GM23338 (cell line): ENCODE measurements around the gene SLC13A3. TPM values are rescaled to one million over a fixed set of nuclear protein-coding genes. Genes with fewer than 3 reads are reported as not detected.

Experiments used
- ATAC-seq: fragments of 200-7000 bp; cut with Tn5 transposase; 3 replicates; pipeline ENCODE4 v1.9.1; 2020
- DNase-seq: peaks from one replicate; pipeline ENCODE4 v3.0.0-alpha.2; 2015; ENCODE audit warnings: low spot score
- H2AFZ ChIP-seq: fragments of 200-600 bp; sonication (generic); 2 replicates; pipeline ENCODE4 v1.8.0; 2016; ENCODE audit warnings: antibody characterized with exemption, mild to moderate bottlenecking, moderate library complexity
- H3F3A ChIP-seq: fragments of 200-600 bp; sonication (generic); replicated peaks from 2 replicates; pipeline ENCODE4 v1.8.0; 2017; ENCODE audit warnings: antibody characterized with exemption, mixed run types, low read depth
- H3K27ac ChIP-seq: fragments of 200-600 bp; sonication (generic); 2 replicates; pipeline ENCODE4 v1.6.1; 2016; ENCODE audit warnings: low read depth
- H3K27me3 ChIP-seq: fragments of 200-600 bp; sonication (generic); 2 replicates; pipeline ENCODE4 v1.8.0; 2016; ENCODE audit warnings: mild to moderate bottlenecking, mixed run types, moderate library complexity; ENCODE audit not compliant: insufficient read depth
- H3K36me3 ChIP-seq: fragments of 200-600 bp; sonication (generic); 2 replicates; pipeline ENCODE4 v1.8.0; 2016; ENCODE audit warnings: mild to moderate bottlenecking; ENCODE audit not compliant: insufficient read depth
- H3K4me1 ChIP-seq: fragments of 200-600 bp; sonication (generic); 2 replicates; pipeline ENCODE4 v1.8.0; 2016; ENCODE audit warnings: mild to moderate bottlenecking, moderate library complexity; ENCODE audit not compliant: insufficient read depth
- H3K4me2 ChIP-seq: fragments of 200-600 bp; sonication (generic); 2 replicates; pipeline ENCODE4 v1.7.1; 2017; ENCODE audit warnings: mixed run types
- H3K4me3 ChIP-seq: fragments of 200-600 bp; sonication (generic); 2 replicates; pipeline ENCODE4 v1.6.1; 2016; ENCODE audit warnings: mixed run types
- H3K79me2 ChIP-seq: fragments of 200-600 bp; sonication (generic); replicated peaks from 2 replicates; pipeline ENCODE4 v1.8.0; 2017; ENCODE audit warnings: mild to moderate bottlenecking; ENCODE audit not compliant: insufficient read depth
- H3K9me2 ChIP-seq: fragments of 200-600 bp; sonication (generic); 2 replicates; pipeline ENCODE4 v1.8.0; 2017; ENCODE audit not compliant: insufficient read depth
- H4K20me1 ChIP-seq: fragments of 200-600 bp; sonication (generic); replicated peaks from 2 replicates; pipeline ENCODE4 v1.8.0; 2017; ENCODE audit warnings: mild to moderate bottlenecking; ENCODE audit not compliant: insufficient read depth
- H3K27ac Mint-ChIP-seq: 2 replicates; pipeline ENCODE4 v1.8.0; 2020; ENCODE audit warnings: inconsistent platforms, mild to moderate bottlenecking, moderate library complexity, mixed read lengths
- H3K27me3 Mint-ChIP-seq: 3 replicates; pipeline ENCODE4 v1.8.0; 2022; ENCODE audit warnings: low read depth, mild to moderate bottlenecking, moderate library complexity, mixed read lengths, inconsistent platforms; ENCODE audit not compliant: insufficient read depth, poor library complexity
- H3K36me3 Mint-ChIP-seq: 3 replicates; pipeline ENCODE4 v1.8.0; 2021; ENCODE audit warnings: low read depth, mild to moderate bottlenecking, inconsistent platforms, moderate library complexity, mixed read lengths
- H3K4me1 Mint-ChIP-seq: 3 replicates; pipeline ENCODE4 v1.8.0; 2020; ENCODE audit warnings: mild to moderate bottlenecking, inconsistent platforms, mixed read lengths
- H3K4me3 Mint-ChIP-seq: 3 replicates; pipeline ENCODE4 v1.8.0; 2021; ENCODE audit warnings: moderate library complexity, mild to moderate bottlenecking, inconsistent platforms, mixed read lengths
- H3K9me3 Mint-ChIP-seq: 3 replicates; pipeline ENCODE4 v1.8.0; 2020; ENCODE audit warnings: moderate library complexity, mild to moderate bottlenecking, inconsistent platforms, mixed read lengths
- CREB1 ChIP-seq: fragments of 250-450 bp; sonication (Bioruptor Pico); IDR thresholded peaks from 2 replicates; pipeline ENCODE4 v1.5.0; 2020; ENCODE audit warnings: low read depth, mild to moderate bottlenecking, moderate library complexity
- EZH2phosphoT487 ChIP-seq: fragments of 200-600 bp; sonication (generic); IDR thresholded peaks from one replicate; pipeline ENCODE4 v1.8.1; 2018; ENCODE audit warnings: antibody characterized with exemption; ENCODE audit not compliant: unreplicated experiment
- POLR2AphosphoS5 ChIP-seq: IDR thresholded peaks from 2 replicates; pipeline ENCODE4 v1.6.1; 2016; ENCODE audit warnings: antibody characterized with exemption, low read depth
- ZNF114 ChIP-seq: fragments of 250-450 bp; sonication (Bioruptor Pico); IDR thresholded peaks from 2 replicates; pipeline ENCODE4 v1.5.0; 2020; ENCODE audit warnings: mild to moderate bottlenecking, moderate library complexity
- ZNF331 ChIP-seq: fragments of 250-450 bp; sonication (Bioruptor Pico); IDR thresholded peaks from 2 replicates; pipeline ENCODE4 v1.5.0; 2020; ENCODE audit warnings: low read depth, mild to moderate bottlenecking, moderate library complexity
- polyA plus RNA-seq: library from polyadenylated mRNA; unstranded; fragments of >200 nt; fragmentation: Nextera tagmentation; extraction: Ambion mirVana; gene quantifications from 2 replicates; pipeline ENCODE4 v1.2.1, GENCODE V29; 2016
- total RNA-seq: library from RNA; depleted of rRNA; stranded (reverse); fragments of >200 nt; shearing (Covaris generic); gene quantifications from 2 replicates; pipeline ENCODE4 v1.2.3, GENCODE V29; 2014
- TF ChIP-seq, protein P1 (sequence below), 2 experiments: fragments of 200-600 bp in 1 of 2; sonication (generic) in 1 of 2; conservative IDR thresholded peaks; 2 replicates each; pipeline versions ENCODE4 v1.5.1 to v1.6.1; 2016 to 2017; ENCODE audit warnings: antibody characterized with exemption in 2 of 2, low read depth in 2 of 2, mild to moderate bottlenecking in 2 of 2, moderate library complexity in 1 of 2
- TF ChIP-seq, protein P2 (sequence below): IDR thresholded peaks from 2 replicates; pipeline ENCODE4 v1.6.1; 2016; ENCODE audit warnings: antibody characterized with exemption
- TF ChIP-seq, protein P3 (sequence below): fragments of 250-450 bp; sonication (Bioruptor Pico); IDR thresholded peaks from 2 replicates; pipeline ENCODE4 v1.5.0; 2020; ENCODE audit warnings: mild to moderate bottlenecking, moderate library complexity

Gene SLC13A3
- total and polyA plus RNA-seq, 2 experiments from 2014 or later: 8.6 to 9.1 TPM

GRCh38 chr20:46624946-46625345 is 26.3 kb downstream of the SLC13A3 start (continued):
- TF ChIP-seq, protein P1, sequence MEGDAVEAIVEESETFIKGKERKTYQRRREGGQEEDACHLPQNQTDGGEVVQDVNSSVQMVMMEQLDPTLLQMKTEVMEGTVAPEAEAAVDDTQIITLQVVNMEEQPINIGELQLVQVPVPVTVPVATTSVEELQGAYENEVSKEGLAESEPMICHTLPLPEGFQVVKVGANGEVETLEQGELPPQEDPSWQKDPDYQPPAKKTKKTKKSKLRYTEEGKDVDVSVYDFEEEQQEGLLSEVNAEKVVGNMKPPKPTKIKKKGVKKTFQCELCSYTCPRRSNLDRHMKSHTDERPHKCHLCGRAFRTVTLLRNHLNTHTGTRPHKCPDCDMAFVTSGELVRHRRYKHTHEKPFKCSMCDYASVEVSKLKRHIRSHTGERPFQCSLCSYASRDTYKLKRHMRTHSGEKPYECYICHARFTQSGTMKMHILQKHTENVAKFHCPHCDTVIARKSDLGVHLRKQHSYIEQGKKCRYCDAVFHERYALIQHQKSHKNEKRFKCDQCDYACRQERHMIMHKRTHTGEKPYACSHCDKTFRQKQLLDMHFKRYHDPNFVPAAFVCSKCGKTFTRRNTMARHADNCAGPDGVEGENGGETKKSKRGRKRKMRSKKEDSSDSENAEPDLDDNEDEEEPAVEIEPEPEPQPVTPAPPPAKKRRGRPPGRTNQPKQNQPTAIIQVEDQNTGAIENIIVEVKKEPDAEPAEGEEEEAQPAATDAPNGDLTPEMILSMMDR (conservative IDR thresholded peaks at IDR 0.05; ENCODE audit: low read depth in 2 of 2): no peak
- TF ChIP-seq POLR2AphosphoS5: no peak
- no peak for TF ChIP-seq EZH2phosphoT487
- TF ChIP-seq, protein P2, sequence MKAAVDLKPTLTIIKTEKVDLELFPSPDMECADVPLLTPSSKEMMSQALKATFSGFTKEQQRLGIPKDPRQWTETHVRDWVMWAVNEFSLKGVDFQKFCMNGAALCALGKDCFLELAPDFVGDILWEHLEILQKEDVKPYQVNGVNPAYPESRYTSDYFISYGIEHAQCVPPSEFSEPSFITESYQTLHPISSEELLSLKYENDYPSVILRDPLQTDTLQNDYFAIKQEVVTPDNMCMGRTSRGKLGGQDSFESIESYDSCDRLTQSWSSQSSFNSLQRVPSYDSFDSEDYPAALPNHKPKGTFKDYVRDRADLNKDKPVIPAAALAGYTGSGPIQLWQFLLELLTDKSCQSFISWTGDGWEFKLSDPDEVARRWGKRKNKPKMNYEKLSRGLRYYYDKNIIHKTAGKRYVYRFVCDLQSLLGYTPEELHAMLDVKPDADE: no peak
- TF ChIP-seq ZNF114 (CRISPR knock-in tag): no peak
- TF ChIP-seq ZNF331: no peak

GRCh38 chr20:46622165-46622564 is 29.1 kb downstream of the SLC13A3 start:
- Histone ChIP-seq H3K4me2 (0 out of 2 replicates have a peak overlapping the region, but pooled peaks have one; percentile 29), H3K27ac (no peak overlapping the region), H3K27me3 (no peaks in the 10 kb centered on the region), H3F3A (no peaks in the 10 kb centered on the region), H3K79me2 (no peaks in the 10 kb centered on the region), H3K36me3 (no peaks in the 10 kb centered on the region; the same call in 1 of the 2 replicates), H2AFZ (no peak overlapping the region), H3K4me3 (no peak overlapping the region), H3K4me1 (peaks cover 14% of the 10 kb centered on the region; the same call in 1 of the 2 replicates), H3K9me2 (no peaks in the 10 kb centered on the region), H4K20me1 (no peaks in the 10 kb centered on the region)
- H3K27ac Mint-ChIP-seq: peak overlapping the region; percentile 47
- no peak overlapping the region for H3K4me3 Mint-ChIP-seq
- H3K9me3 Mint-ChIP-seq: peaks cover 16% of the 10 kb centered on the region
- peaks cover 13% of the 10 kb centered on the region for H3K36me3 Mint-ChIP-seq
- no peak for TF ChIP-seq CREB1
- TF ChIP-seq, protein P1 (conservative IDR thresholded peaks at IDR 0.05; ENCODE audit: low read depth in 2 of 2): peak in 1 of 2 experiments; percentile 41; a peak in 2 of 4 replicates
- TF ChIP-seq, protein P3, sequence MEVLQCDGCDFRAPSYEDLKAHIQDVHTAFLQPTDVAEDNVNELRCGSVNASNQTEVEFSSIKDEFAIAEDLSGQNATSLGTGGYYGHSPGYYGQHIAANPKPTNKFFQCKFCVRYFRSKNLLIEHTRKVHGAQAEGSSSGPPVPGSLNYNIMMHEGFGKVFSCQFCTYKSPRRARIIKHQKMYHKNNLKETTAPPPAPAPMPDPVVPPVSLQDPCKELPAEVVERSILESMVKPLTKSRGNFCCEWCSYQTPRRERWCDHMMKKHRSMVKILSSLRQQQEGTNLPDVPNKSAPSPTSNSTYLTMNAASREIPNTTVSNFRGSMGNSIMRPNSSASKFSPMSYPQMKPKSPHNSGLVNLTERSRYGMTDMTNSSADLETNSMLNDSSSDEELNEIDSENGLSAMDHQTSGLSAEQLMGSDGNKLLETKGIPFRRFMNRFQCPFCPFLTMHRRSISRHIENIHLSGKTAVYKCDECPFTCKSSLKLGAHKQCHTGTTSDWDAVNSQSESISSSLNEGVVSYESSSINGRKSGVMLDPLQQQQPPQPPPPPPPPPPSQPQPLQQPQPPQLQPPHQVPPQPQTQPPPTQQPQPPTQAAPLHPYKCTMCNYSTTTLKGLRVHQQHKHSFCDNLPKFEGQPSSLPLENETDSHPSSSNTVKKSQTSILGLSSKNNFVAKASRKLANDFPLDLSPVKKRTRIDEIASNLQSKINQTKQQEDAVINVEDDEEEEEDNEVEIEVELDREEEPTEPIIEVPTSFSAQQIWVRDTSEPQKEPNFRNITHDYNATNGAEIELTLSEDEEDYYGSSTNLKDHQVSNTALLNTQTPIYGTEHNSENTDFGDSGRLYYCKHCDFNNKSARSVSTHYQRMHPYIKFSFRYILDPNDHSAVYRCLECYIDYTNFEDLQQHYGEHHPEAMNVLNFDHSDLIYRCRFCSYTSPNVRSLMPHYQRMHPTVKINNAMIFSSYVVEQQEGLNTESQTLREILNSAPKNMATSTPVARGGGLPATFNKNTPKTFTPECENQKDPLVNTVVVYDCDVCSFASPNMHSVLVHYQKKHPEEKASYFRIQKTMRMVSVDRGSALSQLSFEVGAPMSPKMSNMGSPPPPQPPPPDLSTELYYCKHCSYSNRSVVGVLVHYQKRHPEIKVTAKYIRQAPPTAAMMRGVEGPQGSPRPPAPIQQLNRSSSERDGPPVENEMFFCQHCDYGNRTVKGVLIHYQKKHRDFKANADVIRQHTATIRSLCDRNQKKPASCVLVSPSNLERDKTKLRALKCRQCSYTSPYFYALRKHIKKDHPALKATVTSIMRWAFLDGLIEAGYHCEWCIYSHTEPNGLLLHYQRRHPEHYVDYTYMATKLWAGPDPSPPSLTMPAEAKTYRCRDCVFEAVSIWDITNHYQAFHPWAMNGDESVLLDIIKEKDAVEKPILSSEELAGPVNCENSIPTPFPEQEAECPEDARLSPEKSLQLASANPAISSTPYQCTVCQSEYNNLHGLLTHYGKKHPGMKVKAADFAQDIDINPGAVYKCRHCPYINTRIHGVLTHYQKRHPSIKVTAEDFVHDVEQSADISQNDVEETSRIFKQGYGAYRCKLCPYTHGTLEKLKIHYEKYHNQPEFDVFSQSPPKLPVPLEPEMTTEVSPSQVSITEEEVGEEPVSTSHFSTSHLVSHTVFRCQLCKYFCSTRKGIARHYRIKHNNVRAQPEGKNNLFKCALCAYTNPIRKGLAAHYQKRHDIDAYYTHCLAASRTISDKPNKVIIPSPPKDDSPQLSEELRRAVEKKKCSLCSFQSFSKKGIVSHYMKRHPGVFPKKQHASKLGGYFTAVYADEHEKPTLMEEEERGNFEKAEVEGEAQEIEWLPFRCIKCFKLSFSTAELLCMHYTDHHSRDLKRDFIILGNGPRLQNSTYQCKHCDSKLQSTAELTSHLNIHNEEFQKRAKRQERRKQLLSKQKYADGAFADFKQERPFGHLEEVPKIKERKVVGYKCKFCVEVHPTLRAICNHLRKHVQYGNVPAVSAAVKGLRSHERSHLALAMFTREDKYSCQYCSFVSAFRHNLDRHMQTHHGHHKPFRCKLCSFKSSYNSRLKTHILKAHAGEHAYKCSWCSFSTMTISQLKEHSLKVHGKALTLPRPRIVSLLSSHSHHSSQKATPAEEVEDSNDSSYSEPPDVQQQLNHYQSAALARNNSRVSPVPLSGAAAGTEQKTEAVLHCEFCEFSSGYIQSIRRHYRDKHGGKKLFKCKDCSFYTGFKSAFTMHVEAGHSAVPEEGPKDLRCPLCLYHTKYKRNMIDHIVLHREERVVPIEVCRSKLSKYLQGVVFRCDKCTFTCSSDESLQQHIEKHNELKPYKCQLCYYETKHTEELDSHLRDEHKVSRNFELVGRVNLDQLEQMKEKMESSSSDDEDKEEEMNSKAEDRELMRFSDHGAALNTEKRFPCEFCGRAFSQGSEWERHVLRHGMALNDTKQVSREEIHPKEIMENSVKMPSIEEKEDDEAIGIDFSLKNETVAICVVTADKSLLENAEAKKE (CRISPR knock-in tag): peak; percentile 96
- no peaks in the 10 kb centered on the region for H3K27me3 Mint-ChIP-seq
- peaks cover 21% of the 10 kb centered on the region for H3K4me1 Mint-ChIP-seq
- ATAC-seq (peak; percentile 96), DNase-seq (peak; percentile 60)
